H1 (cell line): ENCODE data around the gene HK2.

Experiments
- CHD2 ChIP-seq: IDR thresholded peaks from 2 replicates; pipeline ENCODE4 v1.6.1; 2012; ENCODE audit warnings: low read length, improper control_type of control experiment
- EZH2 ChIP-seq: fragments of 200-600 bp; sonication (generic); IDR thresholded peaks from 2 replicates; pipeline ENCODE4 v1.7.1; 2012; ENCODE audit warnings: low read depth, mild to moderate bottlenecking, moderate library complexity, low read length, inconsistent platforms; ENCODE audit not compliant: severe bottlenecking
- JUN ChIP-seq: IDR thresholded peaks from 2 replicates; pipeline ENCODE4 v1.6.1; 2011; ENCODE audit warnings: low read depth, mild to moderate bottlenecking, improper control_type of control experiment, low read length
- RBBP5 ChIP-seq: IDR thresholded peaks from 2 replicates; pipeline ENCODE4 v1.7.1; 2012; ENCODE audit warnings: low read depth, mild to moderate bottlenecking, inconsistent platforms, low read length, moderate library complexity, borderline replicate concordance
- TAF1 ChIP-seq: IDR thresholded peaks from 2 replicates; pipeline ENCODE4 v1.6.1; 2011; ENCODE audit warnings: mild to moderate bottlenecking, low read depth, low read length
- TAF7 ChIP-seq: optimal IDR thresholded peaks from 2 replicates; pipeline ENCODE3; 2011; ENCODE audit warnings: low read depth, mild to moderate bottlenecking, inconsistent platforms, low read length, moderate library complexity, borderline replicate concordance
- TBP ChIP-seq: IDR thresholded peaks from 2 replicates; pipeline ENCODE4 v1.6.1; 2011; ENCODE audit warnings: low read depth, low read length, improper control_type of control experiment
- TEAD4 ChIP-seq: IDR thresholded peaks from 2 replicates; pipeline ENCODE4 v1.6.1; 2012; ENCODE audit warnings: low read depth, low read length, inconsistent platforms, mixed read lengths
- TF ChIP-seq, protein P1 (sequence below): fragments of 300-600 bp; sonication (generic); IDR thresholded peaks from 2 replicates; pipeline ENCODE4 v1.7.1; 2012; ENCODE audit warnings: low read length, moderate library complexity, mild to moderate bottlenecking, inconsistent platforms; ENCODE audit not compliant: insufficient replicate concordance
- TF ChIP-seq, protein P2 (sequence below): IDR thresholded peaks from 2 replicates; pipeline ENCODE4 v1.6.1; 2012; ENCODE audit warnings: low read length, inconsistent platforms
- TF ChIP-seq, protein P3 (sequence below), 3 experiments: IDR thresholded peaks; 1 replicate in 2 of 3; 2 replicates in 1 of 3; pipeline versions ENCODE4 v1.5.1 to v1.6.1; 2011; ENCODE audit warnings: low read length in 3 of 3, mild to moderate bottlenecking in 3 of 3, inconsistent platforms in 2 of 3, low read depth in 1 of 3, moderate library complexity in 1 of 3; ENCODE audit not compliant: insufficient read depth in 1 of 3; ENCODE audit errors: control extremely low read depth in 1 of 3

DNA sequence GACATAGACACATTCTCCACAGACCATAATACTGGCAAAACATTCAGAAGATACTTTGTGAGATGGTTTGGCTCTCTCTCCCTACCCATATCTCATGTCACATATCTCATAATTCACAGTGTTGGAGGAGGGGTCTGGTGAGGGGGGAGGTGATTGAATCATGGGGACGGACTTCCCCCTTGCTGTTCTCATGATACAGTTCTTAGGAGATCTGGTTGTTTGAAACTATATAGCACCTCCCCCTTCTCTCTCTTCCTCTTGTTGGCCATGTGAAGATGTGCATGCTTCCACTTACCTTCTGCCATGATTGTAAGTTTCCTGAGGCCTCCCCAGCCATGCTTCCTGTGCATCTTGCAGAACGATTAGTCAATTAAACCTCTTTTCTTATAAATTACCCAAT lies 61.1 kb downstream of the HK2 start:
- TF ChIP-seq RBBP5 (no peak), CHD2 (no peak), JUN (no peak), TAF7 (no peak), TBP (no peak), TAF1 (no peak), EZH2 (no peak), TEAD4 (no peak)
- TF ChIP-seq, protein P1, sequence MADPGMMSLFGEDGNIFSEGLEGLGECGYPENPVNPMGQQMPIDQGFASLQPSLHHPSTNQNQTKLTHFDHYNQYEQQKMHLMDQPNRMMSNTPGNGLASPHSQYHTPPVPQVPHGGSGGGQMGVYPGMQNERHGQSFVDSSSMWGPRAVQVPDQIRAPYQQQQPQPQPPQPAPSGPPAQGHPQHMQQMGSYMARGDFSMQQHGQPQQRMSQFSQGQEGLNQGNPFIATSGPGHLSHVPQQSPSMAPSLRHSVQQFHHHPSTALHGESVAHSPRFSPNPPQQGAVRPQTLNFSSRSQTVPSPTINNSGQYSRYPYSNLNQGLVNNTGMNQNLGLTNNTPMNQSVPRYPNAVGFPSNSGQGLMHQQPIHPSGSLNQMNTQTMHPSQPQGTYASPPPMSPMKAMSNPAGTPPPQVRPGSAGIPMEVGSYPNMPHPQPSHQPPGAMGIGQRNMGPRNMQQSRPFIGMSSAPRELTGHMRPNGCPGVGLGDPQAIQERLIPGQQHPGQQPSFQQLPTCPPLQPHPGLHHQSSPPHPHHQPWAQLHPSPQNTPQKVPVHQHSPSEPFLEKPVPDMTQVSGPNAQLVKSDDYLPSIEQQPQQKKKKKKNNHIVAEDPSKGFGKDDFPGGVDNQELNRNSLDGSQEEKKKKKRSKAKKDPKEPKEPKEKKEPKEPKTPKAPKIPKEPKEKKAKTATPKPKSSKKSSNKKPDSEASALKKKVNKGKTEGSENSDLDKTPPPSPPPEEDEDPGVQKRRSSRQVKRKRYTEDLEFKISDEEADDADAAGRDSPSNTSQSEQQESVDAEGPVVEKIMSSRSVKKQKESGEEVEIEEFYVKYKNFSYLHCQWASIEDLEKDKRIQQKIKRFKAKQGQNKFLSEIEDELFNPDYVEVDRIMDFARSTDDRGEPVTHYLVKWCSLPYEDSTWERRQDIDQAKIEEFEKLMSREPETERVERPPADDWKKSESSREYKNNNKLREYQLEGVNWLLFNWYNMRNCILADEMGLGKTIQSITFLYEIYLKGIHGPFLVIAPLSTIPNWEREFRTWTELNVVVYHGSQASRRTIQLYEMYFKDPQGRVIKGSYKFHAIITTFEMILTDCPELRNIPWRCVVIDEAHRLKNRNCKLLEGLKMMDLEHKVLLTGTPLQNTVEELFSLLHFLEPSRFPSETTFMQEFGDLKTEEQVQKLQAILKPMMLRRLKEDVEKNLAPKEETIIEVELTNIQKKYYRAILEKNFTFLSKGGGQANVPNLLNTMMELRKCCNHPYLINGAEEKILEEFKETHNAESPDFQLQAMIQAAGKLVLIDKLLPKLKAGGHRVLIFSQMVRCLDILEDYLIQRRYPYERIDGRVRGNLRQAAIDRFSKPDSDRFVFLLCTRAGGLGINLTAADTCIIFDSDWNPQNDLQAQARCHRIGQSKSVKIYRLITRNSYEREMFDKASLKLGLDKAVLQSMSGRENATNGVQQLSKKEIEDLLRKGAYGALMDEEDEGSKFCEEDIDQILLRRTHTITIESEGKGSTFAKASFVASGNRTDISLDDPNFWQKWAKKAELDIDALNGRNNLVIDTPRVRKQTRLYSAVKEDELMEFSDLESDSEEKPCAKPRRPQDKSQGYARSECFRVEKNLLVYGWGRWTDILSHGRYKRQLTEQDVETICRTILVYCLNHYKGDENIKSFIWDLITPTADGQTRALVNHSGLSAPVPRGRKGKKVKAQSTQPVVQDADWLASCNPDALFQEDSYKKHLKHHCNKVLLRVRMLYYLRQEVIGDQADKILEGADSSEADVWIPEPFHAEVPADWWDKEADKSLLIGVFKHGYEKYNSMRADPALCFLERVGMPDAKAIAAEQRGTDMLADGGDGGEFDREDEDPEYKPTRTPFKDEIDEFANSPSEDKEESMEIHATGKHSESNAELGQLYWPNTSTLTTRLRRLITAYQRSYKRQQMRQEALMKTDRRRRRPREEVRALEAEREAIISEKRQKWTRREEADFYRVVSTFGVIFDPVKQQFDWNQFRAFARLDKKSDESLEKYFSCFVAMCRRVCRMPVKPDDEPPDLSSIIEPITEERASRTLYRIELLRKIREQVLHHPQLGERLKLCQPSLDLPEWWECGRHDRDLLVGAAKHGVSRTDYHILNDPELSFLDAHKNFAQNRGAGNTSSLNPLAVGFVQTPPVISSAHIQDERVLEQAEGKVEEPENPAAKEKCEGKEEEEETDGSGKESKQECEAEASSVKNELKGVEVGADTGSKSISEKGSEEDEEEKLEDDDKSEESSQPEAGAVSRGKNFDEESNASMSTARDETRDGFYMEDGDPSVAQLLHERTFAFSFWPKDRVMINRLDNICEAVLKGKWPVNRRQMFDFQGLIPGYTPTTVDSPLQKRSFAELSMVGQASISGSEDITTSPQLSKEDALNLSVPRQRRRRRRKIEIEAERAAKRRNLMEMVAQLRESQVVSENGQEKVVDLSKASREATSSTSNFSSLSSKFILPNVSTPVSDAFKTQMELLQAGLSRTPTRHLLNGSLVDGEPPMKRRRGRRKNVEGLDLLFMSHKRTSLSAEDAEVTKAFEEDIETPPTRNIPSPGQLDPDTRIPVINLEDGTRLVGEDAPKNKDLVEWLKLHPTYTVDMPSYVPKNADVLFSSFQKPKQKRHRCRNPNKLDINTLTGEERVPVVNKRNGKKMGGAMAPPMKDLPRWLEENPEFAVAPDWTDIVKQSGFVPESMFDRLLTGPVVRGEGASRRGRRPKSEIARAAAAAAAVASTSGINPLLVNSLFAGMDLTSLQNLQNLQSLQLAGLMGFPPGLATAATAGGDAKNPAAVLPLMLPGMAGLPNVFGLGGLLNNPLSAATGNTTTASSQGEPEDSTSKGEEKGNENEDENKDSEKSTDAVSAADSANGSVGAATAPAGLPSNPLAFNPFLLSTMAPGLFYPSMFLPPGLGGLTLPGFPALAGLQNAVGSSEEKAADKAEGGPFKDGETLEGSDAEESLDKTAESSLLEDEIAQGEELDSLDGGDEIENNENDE: no peak
- TF ChIP-seq, protein P2, sequence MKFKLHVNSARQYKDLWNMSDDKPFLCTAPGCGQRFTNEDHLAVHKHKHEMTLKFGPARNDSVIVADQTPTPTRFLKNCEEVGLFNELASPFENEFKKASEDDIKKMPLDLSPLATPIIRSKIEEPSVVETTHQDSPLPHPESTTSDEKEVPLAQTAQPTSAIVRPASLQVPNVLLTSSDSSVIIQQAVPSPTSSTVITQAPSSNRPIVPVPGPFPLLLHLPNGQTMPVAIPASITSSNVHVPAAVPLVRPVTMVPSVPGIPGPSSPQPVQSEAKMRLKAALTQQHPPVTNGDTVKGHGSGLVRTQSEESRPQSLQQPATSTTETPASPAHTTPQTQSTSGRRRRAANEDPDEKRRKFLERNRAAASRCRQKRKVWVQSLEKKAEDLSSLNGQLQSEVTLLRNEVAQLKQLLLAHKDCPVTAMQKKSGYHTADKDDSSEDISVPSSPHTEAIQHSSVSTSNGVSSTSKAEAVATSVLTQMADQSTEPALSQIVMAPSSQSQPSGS: no peak
- TF ChIP-seq, protein P3, sequence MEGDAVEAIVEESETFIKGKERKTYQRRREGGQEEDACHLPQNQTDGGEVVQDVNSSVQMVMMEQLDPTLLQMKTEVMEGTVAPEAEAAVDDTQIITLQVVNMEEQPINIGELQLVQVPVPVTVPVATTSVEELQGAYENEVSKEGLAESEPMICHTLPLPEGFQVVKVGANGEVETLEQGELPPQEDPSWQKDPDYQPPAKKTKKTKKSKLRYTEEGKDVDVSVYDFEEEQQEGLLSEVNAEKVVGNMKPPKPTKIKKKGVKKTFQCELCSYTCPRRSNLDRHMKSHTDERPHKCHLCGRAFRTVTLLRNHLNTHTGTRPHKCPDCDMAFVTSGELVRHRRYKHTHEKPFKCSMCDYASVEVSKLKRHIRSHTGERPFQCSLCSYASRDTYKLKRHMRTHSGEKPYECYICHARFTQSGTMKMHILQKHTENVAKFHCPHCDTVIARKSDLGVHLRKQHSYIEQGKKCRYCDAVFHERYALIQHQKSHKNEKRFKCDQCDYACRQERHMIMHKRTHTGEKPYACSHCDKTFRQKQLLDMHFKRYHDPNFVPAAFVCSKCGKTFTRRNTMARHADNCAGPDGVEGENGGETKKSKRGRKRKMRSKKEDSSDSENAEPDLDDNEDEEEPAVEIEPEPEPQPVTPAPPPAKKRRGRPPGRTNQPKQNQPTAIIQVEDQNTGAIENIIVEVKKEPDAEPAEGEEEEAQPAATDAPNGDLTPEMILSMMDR (IDR thresholded peaks at IDR 0.05; ENCODE audit: control extremely low read depth in 1 of 3, insufficient read depth in 1 of 3, low read depth in 1 of 3, low read length in 3 of 3): no peak
